Activated T-helper 17 cell treated with anti-CD3 and anti-CD28 coated beads, Interleukin-2, amount 50 U/mL, for 72 hours (primary cell): ENCODE data around the gene SERPINA5. TPM values are rescaled to one million over a fixed set of nuclear protein-coding genes. Genes with fewer than 3 reads are reported as not detected.

Source experiments
- total RNA-seq, 2 donors: library from RNA; stranded (reverse); gene quantifications; one replicate each; pipeline ENCODE4 v1.2.3, GENCODE V29; 2022

The SERPINA5 gene
- total RNA-seq, 2 donors from 2014 or later: not detected

Other genes with a start within 250 kb of the SERPINA5 start
- under 1 TPM in 1 of 2 donors, not detected in 1; 0.29 TPM for gene SERPINA2, start 214.7 kb upstream of the SERPINA5 start, total RNA-seq
- gene SERPINA1, start 192.8 kb upstream of the SERPINA5 start, total RNA-seq: 100 to 1,000 TPM in 1 of 2 donors, 1 to 10 TPM in 1; 1.3 to 160 TPM
- not detected for gene SERPINA11, start 128.6 kb upstream of the SERPINA5 start, total RNA-seq
- not detected for gene SERPINA9, start 105.2 kb upstream of the SERPINA5 start, total RNA-seq
- gene SERPINA12, start 72.0 kb upstream of the SERPINA5 start, total RNA-seq: not detected
- gene SERPINA4, start 20.0 kb upstream of the SERPINA5 start, total RNA-seq: not detected
- gene SERPINA3, start 31.0 kb downstream of the SERPINA5 start, total RNA-seq: not detected
- gene GSC, start 188.7 kb downstream of the SERPINA5 start, total RNA-seq: not detected